NCI-H69 (cell line): ENCODE measurements around the gene MYH4.

Source experiments
- DNase-seq: peaks from one replicate; lab custom pipeline; 2025; lab: John Stamatoyannopoulos, UW

MYH4 gene

DNA sequence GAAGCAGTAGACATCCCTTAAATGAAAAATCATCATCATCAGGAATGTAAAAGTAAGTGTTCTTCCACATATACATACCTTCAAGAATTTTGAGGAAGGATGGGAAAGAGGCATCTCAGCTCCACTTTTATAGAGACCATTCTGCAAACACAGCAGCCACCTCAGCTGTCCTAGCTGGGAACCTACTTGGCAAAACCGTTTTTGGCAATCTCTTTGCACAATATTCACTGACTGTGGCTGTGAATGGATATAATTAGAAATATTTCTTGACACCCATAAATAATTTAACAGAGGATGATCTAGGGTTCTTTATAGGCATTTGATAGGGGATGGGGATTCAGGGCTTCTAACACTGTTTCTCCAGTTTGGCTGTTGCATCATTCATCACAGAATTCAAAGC, at the start of gene MYH4:
Gene MYH4, minus strand, starts transcription at position 101 of the 400 bp plus-strand sequence. CDS start 2,814 bp downstream, outside the sequence.
- DNase-seq = no peak

DNA sequence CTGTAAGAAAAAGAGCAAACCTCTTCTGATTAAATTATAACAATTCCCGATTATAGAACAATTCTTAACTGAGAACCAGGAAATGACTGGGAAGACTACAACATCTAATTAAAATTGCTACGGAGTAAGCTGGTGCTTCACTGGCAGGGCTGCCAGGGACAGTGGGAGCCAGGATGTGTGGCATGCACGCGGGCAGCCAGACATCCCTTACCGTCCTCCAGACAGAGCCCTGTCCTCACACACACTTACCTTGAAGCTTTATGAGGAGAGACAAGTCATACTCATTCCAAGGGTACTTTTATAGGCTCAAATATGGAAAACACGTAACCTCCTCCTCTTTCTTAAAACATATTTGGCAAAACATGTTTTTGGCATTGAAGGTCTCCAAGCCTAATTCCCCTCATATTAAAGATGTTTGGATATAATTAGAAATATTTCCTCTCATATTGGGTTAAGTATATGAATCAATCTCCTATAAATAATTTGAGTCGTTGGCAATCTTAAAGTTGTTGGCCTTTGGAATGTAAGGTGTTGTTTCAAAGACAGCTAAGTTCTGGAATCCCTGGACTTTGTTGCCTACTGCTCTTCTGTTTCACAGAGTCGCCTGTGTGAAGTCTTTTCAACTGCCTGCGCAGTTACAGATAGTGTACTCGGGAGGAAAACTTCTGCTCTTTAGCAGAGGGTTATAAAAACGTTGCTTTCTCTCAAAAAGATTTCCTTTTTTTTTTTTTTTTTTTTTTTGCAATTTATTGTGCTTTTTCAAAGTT, 49.1 kb upstream of the MYH4 start, which contains the start of gene MYH1:
Gene MYH1, minus strand, starts transcription at position 272 of the 767 bp plus-strand sequence. CDS start 1,900 bp downstream, outside the sequence.
- no peak for DNase-seq

DNA sequence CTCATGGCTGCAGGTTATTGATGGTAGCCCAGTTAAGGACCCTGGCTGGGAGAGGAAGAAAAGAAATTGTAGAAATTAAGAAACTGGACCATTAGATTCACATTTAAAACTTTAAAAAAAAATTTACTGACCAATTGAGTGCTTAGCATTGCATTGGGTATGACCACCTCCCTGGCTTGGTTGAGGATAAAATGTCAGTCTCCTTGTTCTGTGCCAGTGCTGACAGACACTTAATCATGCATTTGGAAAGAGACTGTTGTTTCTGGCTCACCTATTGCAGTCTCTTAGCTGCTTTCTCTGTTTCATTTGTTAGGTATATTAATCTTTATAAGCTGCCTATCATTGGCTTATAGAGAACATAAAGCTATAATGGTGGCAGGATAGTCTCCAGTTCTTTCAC, 47.3 kb upstream of the MYH4 start:
- no peak for DNase-seq

DNA sequence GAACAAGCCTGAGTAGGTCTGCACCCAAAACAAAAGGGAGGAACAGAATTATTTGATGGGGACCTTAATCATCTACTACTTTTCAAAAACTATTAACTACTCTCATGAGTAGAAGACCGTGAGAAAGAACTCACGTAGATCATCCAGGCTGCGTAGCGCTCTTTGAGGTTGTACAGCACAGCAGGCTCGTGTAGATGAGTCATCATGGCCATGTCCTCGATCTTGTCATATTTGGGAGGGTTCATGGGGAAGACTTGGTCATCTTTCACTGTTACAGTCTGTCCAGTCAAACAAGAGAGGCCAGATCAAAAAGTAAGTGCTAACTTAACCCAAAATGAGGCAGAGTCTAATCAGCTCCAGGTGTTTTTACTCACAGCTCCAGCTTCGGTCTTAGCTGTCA, 46.7 kb upstream of the MYH4 start:
- DNase-seq = no peak

DNA sequence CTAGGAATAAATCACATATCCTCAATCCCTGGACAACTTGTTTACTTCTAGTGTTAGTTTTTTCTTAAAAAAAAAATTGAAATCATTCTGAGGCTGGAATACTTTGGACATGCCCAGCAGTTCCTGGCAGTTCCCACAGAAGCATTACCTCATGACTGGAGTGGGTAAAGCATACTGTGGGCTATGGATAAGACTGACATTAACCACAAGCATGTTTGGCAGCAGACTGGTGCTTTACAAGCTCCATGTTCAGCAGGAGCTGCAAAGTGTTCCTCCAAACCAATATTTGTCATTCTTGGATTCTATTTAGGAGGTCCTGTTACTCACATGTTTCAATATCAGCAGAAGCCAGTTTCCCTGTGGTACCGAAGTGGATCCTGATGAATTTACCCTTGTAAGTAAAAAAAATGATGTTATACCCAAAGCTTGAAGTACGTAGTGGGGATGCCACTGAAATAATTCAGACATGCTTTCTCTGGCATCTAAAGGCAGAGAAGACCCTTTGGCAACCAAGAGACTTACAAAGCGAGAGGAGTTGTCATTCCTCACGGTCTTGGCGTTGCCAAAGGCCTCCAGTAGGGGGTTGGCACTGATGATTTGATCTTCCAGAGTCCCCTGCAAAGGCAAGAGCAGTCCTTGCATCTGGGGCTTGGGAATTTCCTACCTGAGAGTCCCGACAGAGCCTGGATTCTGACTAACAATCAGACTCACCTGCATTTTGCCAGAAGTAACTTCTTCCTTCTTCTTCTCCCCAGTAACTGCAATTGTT, 44.1 kb upstream of the MYH4 start:
- DNase-seq = no peak

DNA sequence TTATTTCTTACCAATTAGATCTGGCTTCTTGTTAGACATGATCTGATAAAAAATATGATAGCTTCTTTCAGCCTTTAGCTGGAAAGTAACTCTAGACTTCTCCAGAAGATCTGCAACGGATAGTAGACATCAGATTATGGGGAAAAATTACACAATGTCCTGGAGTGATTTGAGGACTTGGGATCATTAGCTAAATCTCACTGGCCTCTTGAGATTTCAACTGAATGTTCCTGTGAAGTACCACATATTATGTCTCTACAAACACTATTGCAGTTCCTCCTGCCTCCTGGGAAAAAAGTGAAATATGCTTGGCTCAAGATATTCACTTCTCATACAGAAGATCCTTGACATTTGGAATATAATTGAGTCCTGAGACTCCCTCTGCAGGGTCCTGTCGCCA, 43.5 kb upstream of the MYH4 start:
- no peak for DNase-seq

DNA sequence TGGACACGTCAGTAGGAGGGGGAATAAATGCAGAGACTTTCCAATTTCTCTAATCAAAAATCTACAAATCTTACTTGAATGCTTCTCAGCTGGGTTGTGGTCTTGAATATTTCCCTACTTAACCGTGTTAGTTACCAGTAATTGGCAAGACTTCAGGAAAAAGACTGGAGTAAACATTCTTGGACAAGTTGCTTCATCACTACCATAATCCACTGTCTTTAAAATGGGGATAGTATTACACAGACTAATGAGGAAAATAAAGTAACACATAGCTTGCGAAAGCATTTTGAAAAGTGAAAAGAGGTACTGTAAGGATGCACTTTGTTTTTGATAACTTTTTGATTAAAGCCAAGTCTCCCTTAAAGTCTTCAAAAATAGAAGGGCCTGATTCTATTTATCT, 30.6 kb upstream of the MYH4 start:
- no peak for DNase-seq

DNA sequence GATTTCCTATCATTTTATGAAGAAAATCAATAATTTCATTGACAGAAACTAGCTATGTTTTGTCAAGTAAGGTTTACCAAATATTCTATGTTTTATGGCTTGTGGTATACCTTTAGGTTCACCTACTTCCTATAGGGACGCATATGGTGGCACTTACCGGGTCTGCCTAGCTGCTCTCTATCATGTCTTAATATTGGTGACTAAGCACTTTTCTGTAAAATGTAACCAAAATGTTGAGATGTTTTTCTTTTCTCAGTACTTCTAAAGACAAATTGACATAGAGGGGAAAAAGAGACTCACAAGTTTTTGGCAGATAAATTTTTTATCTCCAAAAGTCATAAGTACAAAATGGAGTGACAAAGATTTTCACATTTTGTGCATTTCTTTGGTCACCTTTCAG, 22.6 kb upstream of the MYH4 start:
- no peak for DNase-seq

DNA sequence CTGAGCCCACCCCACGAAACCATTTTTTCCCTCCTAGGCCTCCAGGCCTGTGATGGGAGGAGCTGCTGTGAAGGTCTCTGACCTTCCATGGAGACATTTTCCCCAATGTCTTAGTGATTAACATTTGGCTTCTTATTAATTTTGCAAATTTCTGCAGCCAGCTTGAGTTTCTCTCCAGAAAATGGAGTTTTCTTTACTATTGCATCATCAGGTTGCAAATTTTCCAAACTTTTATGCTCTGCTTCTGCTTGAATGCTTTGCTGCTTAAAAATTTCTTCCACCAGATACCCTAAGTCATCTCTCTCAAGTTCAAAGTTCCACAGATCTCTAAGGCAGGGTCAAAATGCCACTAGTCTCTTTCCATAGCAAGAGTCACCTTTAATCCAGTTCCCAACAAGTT, 12.9 kb upstream of the MYH4 start:
- DNase-seq = no peak

DNA sequence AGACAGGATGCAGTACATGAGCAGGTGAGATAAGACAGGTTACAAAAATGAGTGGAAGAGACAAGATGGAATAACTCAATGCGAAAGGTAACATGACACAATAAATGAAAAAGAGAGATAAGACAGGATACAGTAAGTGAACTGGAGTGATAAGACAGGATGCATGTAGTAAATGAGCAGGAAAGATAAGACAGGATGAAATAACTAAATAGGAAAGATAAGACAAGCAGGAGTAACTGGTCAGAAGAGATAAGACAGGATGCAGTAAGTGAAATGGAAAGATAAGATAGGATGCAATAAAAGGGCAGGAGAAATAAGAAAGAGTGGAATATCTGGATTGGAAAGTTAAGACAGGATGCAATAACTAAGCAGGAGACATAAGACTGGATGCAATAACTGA, 8.3 kb upstream of the MYH4 start:
- DNase-seq = no peak

DNA sequence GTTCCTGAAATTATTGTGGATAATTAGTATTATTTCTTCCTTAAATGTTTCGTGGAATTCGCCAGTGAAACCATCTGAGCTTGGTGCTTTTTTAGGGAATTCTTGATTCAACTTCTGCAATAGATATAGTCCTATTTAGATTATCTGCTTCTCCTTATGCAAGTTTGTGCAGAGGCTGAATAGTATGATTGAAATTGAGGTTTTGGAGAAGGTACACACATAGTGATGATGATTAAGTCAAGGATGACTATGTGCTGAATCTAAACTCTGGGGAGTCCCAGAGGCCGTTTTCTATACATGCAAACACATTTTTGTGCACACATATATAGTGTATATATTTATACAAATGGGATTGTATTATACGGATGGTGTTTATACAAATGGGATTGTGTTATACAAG, 5.2 kb upstream of the MYH4 start:
- no peak for DNase-seq

DNA sequence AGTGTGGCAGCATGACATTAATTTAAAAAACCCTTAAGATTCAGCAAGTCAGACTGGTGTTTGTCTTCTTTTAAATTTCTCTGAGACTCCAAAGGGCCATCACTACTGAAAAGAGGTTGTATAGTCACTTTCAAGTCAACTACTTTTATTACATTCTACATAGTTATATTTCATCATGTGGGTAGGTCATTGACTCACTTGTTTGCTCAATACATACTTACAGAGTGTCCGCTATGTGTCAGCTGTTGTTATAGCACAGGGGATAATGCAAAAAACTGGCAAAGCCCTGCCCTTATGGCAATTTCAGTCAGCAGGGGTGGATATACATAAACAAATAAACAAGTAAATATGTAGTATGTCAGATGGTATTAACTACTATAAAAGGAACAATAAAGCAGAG, 2.5 kb upstream of the MYH4 start:
- DNase-seq = no peak

DNA sequence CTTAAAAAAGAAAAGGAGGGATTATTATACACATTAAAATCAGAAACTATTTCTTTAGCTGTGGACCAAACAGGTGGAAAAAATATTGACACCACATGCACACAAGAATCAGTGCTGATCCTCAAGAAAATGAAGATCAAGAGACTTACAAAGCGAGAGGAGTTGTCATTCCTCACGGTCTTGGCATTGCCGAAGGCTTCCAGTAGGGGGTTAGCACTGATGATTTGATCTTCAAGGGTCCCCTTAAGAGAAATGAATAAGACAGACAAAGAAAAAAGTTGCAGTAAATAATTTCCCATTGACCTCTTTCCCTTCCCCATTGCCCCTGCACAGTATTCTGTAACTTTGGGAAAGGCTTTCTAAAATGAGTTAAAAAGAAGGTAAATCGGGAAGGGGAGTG, 6.0 kb downstream of the MYH4 start:
- no peak for DNase-seq

DNA sequence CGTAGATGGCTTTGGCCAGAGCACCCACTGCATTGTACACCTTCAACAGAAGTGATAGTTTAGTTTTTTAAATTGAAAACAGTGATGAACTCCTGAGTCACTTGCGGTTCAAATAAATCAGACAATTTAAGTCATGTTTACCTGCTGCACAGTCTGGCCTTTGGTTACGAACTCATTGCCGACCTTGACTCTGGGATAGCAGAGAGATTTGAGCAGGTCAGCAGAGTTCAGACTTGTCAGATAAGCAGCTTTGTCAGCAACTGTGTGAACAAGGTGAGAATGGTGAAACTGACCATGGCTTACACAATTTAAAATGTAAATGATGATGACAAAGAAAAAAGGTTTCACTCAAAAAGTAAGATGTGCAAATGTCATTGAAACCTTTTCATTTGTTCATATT, 9.3 kb downstream of the MYH4 start:
- no peak for DNase-seq

DNA sequence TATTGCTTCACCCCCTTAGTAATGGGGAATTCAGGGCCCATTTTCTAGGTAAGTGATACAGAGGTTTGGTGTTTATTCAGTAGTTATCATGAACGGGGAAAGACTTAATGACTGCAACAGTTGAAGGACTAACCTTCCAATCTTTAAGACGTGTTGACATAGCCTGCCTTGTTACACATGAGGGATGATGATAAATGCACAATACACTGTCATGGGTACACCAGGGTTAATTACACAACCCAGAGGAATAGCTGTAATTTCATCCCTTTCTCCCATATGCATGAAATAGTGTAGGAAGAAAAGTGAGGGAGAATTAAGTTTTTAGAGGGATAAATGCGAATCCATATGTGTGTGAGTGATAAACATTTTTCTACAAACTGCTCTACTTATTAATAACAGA, 10.7 kb downstream of the MYH4 start:
- DNase-seq = no peak

DNA sequence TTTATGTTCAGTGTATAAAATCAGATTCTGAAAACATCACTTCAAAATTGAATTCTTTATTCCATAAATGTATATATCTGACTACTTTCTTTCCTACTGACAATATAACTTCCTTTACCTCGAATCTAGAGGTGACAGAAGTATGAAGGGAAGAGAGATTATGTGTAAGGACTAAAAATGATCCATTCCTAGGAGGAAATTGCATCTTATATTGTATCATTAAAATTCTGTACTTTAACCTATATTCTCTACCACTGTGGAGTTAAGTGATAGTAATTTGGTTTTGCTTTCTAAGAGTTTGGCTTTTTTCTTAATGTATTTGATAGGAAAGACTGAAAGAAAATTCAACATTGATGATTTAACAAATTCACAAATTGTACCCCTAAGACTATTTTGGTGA, 11.4 kb downstream of the MYH4 start:
- no peak for DNase-seq

DNA sequence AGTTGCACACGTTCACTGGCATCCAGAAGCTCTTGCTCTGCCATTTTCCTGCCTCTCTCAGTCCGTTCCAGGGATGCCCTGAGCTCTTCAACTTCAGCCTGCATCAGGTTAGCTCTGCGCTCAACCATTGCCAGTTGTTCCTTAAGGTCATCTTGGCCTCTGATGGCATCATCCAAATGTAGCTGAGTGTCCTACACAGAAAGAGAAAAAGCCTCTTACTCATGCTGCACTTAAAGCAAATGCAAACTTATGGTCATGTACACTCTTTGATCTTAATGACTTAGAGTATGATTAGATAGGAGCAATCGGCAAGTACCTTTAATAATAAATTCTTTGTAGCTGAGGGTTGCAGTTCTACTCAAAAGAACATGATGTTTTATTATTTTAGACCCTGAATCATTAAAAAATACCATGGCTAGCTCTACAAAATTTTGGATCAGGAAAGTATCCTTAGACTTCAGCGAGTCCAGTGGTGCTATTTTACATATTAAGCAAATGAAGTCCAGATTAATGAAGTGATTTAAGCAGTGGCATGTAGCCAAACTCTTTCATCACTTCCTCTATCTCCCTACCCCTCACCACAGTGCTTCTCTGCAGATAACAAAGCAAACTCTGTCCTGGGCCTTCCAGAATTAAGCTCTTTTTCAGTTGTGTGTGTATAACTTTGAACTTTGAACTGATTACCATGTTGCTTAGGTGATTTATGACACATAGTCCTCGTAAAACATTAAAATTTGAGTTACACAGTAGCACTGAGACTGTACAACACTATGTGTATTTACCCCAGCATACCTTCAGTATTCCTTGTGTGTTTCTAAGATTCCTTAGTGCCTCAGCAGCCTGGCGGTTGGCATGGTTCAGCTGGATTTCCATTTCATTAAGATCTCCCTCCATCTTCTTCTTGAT, 22.1 kb downstream of the MYH4 start:
- DNase-seq = no peak

DNA sequence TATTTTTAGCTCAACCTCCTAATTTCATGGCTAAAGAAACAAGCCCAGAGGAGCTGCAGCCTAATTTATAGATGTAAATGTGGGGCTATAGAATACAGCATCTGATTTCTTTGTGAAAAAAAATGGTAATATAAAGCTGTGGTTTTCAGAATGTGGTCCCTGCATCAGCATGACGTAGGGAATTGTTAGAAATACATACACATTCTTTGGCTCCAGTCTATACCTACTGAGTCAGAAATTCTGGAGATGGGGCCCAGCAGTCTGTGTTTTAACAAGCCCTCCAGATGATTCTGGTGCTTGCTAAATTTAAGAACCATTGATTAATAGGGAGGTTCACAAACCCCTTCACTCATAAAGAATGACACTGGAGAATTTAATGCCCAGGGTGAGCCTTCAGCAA, 29.5 kb downstream of the MYH4 start:
- no peak for DNase-seq

DNA sequence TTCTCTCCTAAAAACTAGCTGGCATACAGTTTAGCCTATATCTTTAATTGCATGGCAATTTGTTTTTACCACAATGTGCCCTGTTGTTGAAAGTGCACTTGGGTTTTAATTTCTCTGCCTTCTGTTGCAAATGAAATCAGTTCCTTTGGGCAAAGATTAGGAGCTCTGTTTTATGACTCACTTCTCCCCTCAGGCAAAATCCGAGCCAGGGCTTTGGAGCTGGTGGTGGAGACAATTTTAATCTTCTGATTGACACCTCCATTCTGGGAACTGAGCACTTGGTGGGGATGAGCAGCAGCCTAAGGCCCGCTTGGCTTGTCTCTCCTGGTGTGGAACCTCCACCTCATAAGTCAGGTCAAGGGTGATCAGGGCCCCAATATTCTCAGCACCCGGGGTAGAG, 34.3 kb downstream of the MYH4 start:
- DNase-seq = no peak

DNA sequence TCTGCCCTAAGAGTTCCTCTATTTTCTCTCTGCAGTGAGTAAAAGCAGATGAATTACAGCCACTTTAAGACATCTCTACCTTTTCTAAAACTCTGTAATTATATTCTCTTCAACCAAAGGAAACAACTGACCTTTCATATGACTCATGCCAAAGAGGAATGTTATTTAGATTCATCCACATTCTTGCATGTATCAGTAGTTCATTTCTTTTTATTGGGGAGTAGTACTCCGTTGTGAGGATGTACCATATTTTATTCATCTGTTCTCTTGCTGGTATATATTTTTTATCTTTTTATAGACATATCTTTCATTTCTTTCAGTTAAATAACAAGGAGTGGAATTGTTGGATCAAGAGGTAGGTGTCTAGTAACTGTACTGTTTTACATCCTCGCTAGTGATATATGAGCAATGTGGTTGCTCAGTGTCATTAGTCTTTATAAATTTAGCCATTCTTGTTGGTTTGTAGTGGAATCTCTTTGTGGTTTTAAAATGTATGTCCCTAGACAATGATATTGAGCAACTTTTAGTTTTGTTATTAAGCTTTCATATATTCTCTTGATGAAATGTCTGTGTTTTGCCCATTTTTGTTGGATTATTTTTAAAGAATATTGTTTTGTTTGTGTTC, 39.8 kb downstream of the MYH4 start:
- no peak for DNase-seq

DNA sequence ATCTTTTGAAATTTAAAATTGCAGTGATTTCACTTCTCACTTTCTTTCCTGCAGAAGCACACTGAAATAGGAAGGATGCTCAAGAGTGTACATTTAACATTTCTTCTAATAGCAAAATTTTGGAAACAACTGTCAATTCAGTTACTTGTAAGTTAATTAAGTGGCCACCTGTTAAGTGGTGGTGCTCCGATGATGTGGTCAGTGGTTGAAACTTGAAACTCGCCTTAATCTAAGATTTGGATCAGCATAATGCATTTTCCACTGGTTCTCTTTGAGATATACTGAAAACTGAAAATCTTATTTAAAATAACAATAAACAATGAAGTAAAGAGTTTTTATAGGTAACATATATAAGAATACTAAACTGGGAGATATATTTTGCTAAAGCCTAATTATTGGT, 40.6 kb downstream of the MYH4 start:
- DNase-seq = no peak
